Measurements from ENCODE around the gene FSD1L.

DNA sequence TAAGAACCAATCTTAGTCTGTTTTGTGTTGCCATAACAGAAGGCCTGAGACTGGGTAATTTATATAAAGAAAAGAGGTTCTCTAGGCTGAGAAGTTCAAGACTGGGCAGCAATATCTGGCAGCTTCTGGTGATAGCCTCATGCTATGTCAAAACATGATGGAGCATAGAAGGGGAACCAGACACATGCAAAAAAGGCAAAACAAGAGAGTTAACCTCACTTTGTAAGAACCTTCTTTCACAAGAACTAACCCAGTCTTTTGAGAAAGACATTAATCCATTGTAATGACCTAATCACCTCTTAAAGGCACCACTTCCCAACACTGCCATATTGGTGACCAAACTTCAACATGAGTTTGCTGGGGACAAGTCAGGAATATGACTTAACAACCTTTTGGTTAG, 37.3 kb downstream of the FSD1L start:
- TF ChIP-seq CTCF (IDR thresholded peaks at IDR 0.05; ENCODE audit: low read depth, low read length) (no peak), EZH2phosphoT487 (IDR thresholded peaks at IDR 0.05; ENCODE audit: low read depth) (no peak)

Measured in OCI-LY3 (cell line).